Naive thymus-derived CD8-positive, alpha-beta T cell (primary cell): Measurements from ENCODE around the gene LENG9. TPM values are rescaled to one million over a fixed set of nuclear protein-coding genes. Genes with fewer than 3 reads are reported as not detected.
"Not testable (repeated sequence)": the region's sequence is repeated elsewhere in the genome, so short reads cannot be mapped to it uniquely, and the experiment has no call there.

Experiments used
- ATAC-seq, 2 donors: fragments of 150-1000 bp; cut with Tn5 transposase in 1 of 2; sonication (Bioruptor Pico), chemical (Tn5 transposase) in 1 of 2; 1 replicate in 1 of 2; 2 replicates in 1 of 2; pipeline ENCODE4 v1.10.0; 2021; ENCODE audit warnings: mild to moderate bottlenecking in 2 of 2, moderate library complexity in 2 of 2
- POLR2A ChIA-PET: fragments of 350-600 bp; sonication (Branson Sonifier 250); formaldehyde crosslinking; loops from one replicate; lab custom pipeline; 2021; ENCODE audit warnings: antibody characterized with exemption; lab: Charles Lee
- DNase-seq, 10 donors: peaks; one replicate each; pipeline versions ENCODE4 v3.0.0 to v3.0.0-alpha.2; 2020 to 2022
- H3K27ac Mint-ChIP-seq, 10 donors: one replicate each; pipeline ENCODE4 v1.8.0; 2020 to 2022; ENCODE audit warnings: mild to moderate bottlenecking in 10 of 10, mixed read lengths in 10 of 10, moderate library complexity in 4 of 10, inconsistent platforms in 1 of 10
- H3K27me3 Mint-ChIP-seq, 5 donors: one replicate each; pipeline ENCODE4 v1.8.0; 2021 to 2022; ENCODE audit warnings: mixed read lengths in 5 of 5
- H3K36me3 Mint-ChIP-seq, 3 donors: one replicate each; pipeline ENCODE4 v1.8.0; 2020 to 2022; ENCODE audit warnings: mixed read lengths in 3 of 3, mild to moderate bottlenecking in 2 of 3, inconsistent platforms in 1 of 3
- H3K4me1 Mint-ChIP-seq, 4 donors: one replicate each; pipeline ENCODE4 v1.8.0; 2021 to 2022; ENCODE audit warnings: mixed read lengths in 4 of 4
- H3K4me3 Mint-ChIP-seq, 10 donors: one replicate each; pipeline ENCODE4 v1.8.0; 2020 to 2022; ENCODE audit warnings: mild to moderate bottlenecking in 10 of 10, mixed read lengths in 10 of 10, moderate library complexity in 6 of 10, inconsistent platforms in 1 of 10
- H3K9me3 Mint-ChIP-seq, 9 donors: one replicate each; pipeline ENCODE4 v1.8.0; 2020 to 2022; ENCODE audit warnings: mixed read lengths in 9 of 9, mild to moderate bottlenecking in 3 of 9, inconsistent platforms in 1 of 9, moderate library complexity in 1 of 9
- polyA plus RNA-seq, 3 donors: library from polyadenylated mRNA; unstranded; fragments of 300-500 nt; fragmentation: Illumina TruSeq; gene quantifications; one replicate each; pipeline ENCODE4 v1.2.3, GENCODE V29; 2021
- total RNA-seq, 8 experiments: library from RNA in 2 of 8; stranded (reverse) in 2 of 8; gene quantifications; one replicate each; pipeline ENCODE4 v1.2.3 and lab custom pipeline; 2021 to 2026

The LENG9 gene
- total RNA-seq: 1 to 10 TPM; 5.2 to 5.8 TPM
- polyA plus RNA-seq: under 1 TPM in 2 of 3 donors, not detected in 1; 0.22 to 0.36 TPM
- 4.1 to 9.5 (median 4.6) reads per million in 6 experiments for total RNA-seq (lab: John Stamatoyannopoulos, UW)

DNA sequence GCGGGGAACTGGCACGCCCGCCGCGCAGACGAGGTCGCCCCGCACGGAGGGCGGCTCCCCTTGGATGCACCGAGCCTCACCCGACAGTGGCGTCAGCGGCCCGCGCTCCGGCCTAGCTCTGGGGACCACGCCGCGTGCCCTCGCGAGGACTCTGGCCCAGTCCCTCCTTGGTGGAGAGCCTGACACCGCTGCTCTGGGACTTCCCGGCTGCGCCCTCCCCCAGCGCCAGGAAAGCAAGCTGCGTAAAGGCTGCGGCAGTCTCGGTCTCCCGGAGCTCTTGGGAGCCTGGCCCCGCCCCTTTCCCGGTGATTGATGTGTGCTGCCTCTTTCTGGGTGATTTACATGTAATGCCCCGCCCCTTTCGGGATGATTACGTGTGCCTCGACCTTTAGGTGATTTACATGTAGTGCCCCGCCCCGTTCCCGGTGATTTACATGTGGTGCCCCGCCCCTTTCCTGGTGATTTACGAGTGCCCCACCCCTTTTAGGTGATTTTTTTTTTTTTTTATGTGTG lies at the start of gene LENG9:
LENG9 (minus strand) TSS at position 248 of the 513 bp plus-strand sequence. CDS start 252 bp downstream, outside the sequence.
- H3K27me3 Mint-ChIP-seq: peaks cover 0 to 6% (median 3%) of the 10 kb centered on the region in 5 donors
- H3K4me1 Mint-ChIP-seq: peaks cover 19 to 35% (median 30%) of the 10 kb centered on the region in 4 donors
- ATAC-seq (peak; percentile 56 to 66), DNase-seq (peak; percentile 83 to 96 (median 89))
- peak within 1 kb of the TSS; percentile 85 to 97 (median 89) for H3K4me3 Mint-ChIP-seq
- peaks cover 0 to 6% (median 0%) of the 10 kb centered on the region in 9 donors for H3K9me3 Mint-ChIP-seq
- H3K36me3 Mint-ChIP-seq: peaks cover 0 to 31% (median 5%) of the 10 kb centered on the region in 3 donors
- POLR2A ChIA-PET: interaction anchor here (0.7 to 3.8 kb wide), 5 partner anchors 10 to 348 kb away, joined by 3 to 72 read pairs (median 6); partner anchors contain the start of genes LENG8, MBOAT7, PRPF31 and TFPT
- H3K27ac Mint-ChIP-seq: peak within 1 kb of the TSS; percentile 90 to 98 (median 96)

DNA sequence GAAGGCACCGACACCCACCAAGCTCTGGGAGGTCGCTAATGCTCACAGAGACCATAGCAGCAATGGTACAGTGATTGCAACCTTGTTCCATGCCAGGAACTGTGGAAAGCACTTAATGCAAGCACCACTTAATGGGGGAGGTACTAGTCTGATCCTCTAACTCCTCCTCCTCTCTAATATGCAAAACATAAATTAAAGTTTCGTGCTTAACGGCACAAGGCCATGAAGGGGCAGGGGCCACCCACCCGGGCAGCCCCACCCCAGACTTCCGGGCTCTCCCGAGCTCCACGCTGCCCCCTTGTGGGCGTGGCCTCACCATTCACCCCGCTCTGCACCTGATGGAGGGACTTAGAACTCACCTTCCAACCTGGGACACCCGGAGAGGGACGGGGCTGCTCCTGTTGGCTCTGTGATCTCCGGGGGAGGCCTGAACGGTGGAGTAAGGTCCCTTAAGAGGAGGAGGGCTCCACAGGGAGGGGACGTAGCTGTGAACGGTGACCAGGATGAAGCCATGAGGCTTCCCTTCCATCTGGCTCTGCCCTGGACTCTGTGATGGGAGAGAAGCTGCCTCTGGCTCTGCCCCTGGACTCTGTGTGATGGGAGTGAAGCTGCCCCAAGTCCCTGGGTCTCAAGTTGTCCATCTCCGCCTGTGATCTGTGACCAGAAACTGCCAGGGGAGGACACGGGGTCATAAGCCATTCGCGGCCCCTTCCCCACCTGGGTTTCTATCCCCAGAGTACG lies 45.8 kb upstream of the LENG9 start:
- POLR2A ChIA-PET, H3K36me3 Mint-ChIP-seq, H3K9me3 Mint-ChIP-seq, H3K27ac Mint-ChIP-seq, H3K4me3 Mint-ChIP-seq: not testable (repeated sequence)
- DNase-seq: peak in 3 of 10 donors; percentile 10 to 17 (median 13)
- Mint-ChIP-seq H3K4me1 (peaks cover 0 to 22% (median 4%) of the 10 kb centered on the region in 4 donors), H3K27me3 (peaks cover 8 to 59% (median 23%) of the 10 kb centered on the region in 5 donors)
- ATAC-seq: peak; percentile 75 to 87

DNA sequence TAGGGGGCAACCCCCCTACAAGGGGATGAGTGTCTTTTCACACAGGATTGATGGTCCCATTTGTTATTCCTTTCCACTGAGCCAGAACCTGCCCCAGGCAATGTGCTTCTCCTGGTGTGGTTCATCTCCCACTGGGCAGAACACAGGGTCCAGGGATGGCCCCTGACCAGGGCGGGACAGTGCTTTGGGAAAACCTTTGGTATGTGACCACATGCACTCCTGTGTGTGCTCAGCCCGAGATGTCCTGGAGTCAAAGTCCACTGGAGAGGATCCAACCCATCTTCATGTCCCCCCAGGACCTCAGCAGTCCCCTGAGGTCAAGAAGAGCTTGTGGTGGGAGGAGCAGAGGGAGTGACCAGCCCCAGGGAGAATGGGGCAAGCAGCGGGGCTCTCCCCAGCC lies 44.9 kb upstream of the LENG9 start:
- H3K36me3 Mint-ChIP-seq, H3K9me3 Mint-ChIP-seq, DNase-seq, ATAC-seq, POLR2A ChIA-PET, H3K27ac Mint-ChIP-seq: not testable (repeated sequence)
- Mint-ChIP-seq H3K27me3 (peaks cover 9 to 52% (median 21%) of the 10 kb centered on the region in 5 donors), H3K4me3 (peak overlapping the region in 1 of 10 donors; percentile 52), H3K4me1 (peaks cover 0 to 22% (median 4%) of the 10 kb centered on the region in 4 donors)

DNA sequence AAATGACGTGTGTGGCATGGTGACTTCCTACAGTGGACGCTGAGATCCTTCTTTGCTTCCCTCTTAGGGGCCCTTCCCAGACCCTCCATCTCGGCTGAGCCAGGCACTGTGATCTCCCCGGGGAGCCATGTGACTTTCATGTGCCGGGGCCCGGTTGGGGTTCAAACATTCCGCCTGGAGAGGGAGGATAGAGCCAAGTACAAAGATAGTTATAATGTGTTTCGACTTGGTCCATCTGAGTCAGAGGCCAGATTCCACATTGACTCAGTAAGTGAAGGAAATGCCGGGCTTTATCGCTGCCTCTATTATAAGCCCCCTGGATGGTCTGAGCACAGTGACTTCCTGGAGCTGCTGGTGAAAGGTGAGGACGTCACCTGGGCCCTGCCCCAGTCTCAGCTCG lies 44.2 kb upstream of the LENG9 start:
- DNase-seq (no peak), ATAC-seq (no peak)
- Mint-ChIP-seq H3K9me3 (peaks cover 0 to 3% (median 0%) of the 10 kb centered on the region in 9 donors), H3K4me3 (peak overlapping the region in 1 of 10 donors; percentile 33), H3K27me3 (peaks cover 9 to 45% (median 18%) of the 10 kb centered on the region in 5 donors), H3K27ac (peak overlapping the region in 1 of 10 donors; percentile 44), H3K36me3 (no peaks in the 10 kb centered on the region), H3K4me1 (peaks cover 0 to 22% (median 4%) of the 10 kb centered on the region in 4 donors)
- POLR2A ChIA-PET: no interaction called here

DNA sequence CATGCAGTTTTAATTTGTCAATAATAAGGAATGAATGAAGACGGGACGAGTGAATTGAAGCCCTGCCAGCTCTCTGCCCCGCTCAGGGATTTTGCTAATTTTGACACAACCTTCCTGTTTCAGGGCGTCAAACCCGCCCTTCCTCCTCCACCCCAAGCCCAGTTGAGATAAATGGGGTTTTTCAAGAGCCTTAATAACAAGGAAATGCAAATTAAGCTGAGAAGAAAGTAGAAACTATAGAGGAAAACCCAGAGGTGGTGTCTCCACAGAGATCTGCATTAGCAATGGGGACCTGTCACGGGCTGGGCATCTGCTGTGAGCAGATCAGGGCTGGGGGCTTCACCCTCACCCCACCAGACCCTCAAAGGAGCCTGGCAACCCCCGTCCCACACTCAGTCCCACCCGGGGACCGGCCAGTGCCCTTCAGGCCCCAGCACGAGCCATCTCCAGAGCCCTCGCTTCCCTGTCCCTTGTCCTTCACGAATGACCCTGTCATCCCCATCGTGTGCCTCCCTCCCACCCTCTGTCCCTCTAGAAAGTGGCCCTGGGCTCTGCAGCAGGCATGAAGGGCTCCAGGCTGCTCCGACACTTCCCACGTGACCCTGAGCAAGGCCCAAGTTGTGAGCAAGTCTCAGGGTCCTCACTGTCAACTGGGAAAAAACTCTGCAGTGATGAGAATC lies 43.6 kb upstream of the LENG9 start:
- peaks cover 0 to 22% (median 4%) of the 10 kb centered on the region in 4 donors for H3K4me1 Mint-ChIP-seq
- DNase-seq, H3K9me3 Mint-ChIP-seq, H3K36me3 Mint-ChIP-seq, POLR2A ChIA-PET: not testable (repeated sequence)
- ATAC-seq: peak; percentile 24 to 30
- H3K27me3 Mint-ChIP-seq: peaks cover 6 to 44% (median 17%) of the 10 kb centered on the region in 5 donors
- peak overlapping the region in 2 of 10 donors; percentile 18 to 65 for H3K4me3 Mint-ChIP-seq
- peak overlapping the region in 1 of 10 donors; percentile 17 for H3K27ac Mint-ChIP-seq

DNA sequence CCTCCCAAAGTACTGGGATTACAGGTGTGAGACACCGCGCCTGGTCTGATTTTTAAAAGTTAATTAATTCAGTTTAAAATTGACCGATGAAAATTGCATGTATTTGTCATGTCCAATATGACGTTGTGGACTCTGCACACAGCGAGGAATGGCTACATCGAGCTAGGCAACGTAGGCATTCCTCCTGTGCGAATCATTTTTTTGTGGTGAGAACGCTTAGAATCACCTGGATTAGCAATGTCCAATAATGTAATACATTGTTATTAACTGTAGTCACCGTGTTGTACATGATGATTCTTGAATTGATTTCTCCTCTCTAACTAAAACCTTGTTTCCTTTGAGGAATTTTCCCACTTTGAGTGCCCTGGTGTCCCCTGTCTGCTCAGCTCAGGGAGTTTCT lies 42.5 kb upstream of the LENG9 start:
- DNase-seq (no peak), ATAC-seq (no peak)
- Mint-ChIP-seq H3K27me3 (peaks cover 6 to 42% (median 19%) of the 10 kb centered on the region in 5 donors), H3K27ac (peak overlapping the region in 1 of 10 donors; percentile 84), H3K4me3 (peak overlapping the region in 2 of 10 donors; percentile 16 to 65), H3K4me1 (peaks cover 0 to 22% (median 4%) of the 10 kb centered on the region in 4 donors), H3K36me3 (no peaks in the 10 kb centered on the region), H3K9me3 (peaks cover 0 to 3% (median 0%) of the 10 kb centered on the region in 9 donors)
- POLR2A ChIA-PET: no interaction called here

DNA sequence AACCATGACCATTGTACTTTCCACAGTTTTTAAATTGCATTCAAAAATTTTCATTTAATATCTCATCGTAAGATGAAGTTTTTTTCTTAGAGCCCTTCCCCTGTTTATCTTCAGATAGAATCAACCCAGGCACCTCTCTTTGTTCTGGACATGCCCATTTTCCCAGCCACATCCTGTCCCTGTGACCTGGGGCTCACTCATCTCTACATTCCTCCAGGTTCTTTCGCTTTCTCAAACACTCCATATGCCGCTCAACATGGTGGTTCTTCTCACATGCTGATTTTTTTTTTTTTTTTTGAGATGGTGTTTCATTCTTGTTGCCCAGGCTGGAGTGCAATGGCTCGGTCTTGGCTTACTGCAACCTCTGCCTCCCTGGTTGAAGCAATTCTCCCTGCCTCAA lies 42.0 kb upstream of the LENG9 start:
- ATAC-seq, H3K9me3 Mint-ChIP-seq, POLR2A ChIA-PET, H3K27ac Mint-ChIP-seq, DNase-seq, H3K4me3 Mint-ChIP-seq, H3K36me3 Mint-ChIP-seq: not testable (repeated sequence)
- H3K27me3 Mint-ChIP-seq: peaks cover 7 to 46% (median 22%) of the 10 kb centered on the region in 5 donors
- H3K4me1 Mint-ChIP-seq: peaks cover 0 to 22% (median 4%) of the 10 kb centered on the region in 4 donors

DNA sequence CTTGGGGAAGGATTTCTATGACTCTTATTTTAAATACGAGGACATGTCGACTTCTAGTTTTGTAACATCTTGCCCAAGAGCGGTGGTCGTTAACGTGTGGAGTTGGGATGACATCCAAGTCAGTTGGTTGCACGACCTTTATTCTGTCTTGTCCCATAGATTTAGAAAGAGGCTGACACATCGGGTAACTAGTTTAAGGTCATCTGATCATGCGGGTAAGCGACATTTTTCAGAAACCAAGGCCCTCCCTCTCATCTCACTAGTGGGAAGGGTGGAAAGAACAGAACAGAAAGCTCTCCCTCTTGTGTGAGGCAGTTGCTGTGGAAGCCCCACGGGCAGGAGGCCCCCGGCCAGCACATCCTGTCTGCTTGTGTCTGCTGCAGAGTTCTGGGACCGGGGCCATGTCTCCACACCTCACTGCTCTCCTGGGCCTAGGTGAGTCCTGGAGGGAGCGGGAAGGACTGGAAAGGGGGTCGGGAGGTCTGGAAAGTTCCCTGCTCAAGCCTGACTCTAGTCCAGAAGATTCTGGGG lies 39.0 kb upstream of the LENG9 start, which contains the start of gene LAIR2:
LAIR2 (plus strand) TSS at position 314 of the 531 bp plus-strand sequence; CDS start at position 402, 88 bp downstream.
- DNase-seq (no peak), ATAC-seq (no peak)
- Mint-ChIP-seq H3K4me3 (peak within 1 kb of the TSS in 1 of 10 donors; percentile 22), H3K36me3 (no peaks in the 10 kb centered on the region), H3K4me1 (peaks cover 5 to 26% (median 13%) of the 10 kb centered on the region in 4 donors), H3K27ac (no peak within 1 kb of the TSS), H3K27me3 (peaks cover 9 to 54% (median 27%) of the 10 kb centered on the region in 5 donors), H3K9me3 (peaks cover 0 to 3% (median 0%) of the 10 kb centered on the region in 9 donors)
- POLR2A ChIA-PET: no interaction called here

DNA sequence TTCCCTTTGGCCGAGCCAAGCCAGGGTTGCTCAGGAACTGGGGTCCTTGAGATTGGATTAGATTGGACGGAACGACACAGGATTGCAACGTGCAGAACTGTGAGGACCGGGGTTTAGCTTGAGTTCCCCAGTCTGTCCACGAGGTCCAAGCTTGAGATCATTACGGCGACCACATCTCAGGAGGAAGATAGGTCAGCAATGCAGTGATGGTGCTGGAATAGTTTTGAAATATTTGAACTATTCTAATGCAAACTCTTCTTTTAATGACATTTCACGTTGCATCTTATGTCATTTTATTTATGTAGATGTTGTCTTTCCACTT lies 34.8 kb upstream of the LENG9 start:
- H3K4me3 Mint-ChIP-seq: peak overlapping the region in 3 of 10 donors; percentile 19 to 31 (median 29)
- not testable (repeated sequence) for ATAC-seq

DNA sequence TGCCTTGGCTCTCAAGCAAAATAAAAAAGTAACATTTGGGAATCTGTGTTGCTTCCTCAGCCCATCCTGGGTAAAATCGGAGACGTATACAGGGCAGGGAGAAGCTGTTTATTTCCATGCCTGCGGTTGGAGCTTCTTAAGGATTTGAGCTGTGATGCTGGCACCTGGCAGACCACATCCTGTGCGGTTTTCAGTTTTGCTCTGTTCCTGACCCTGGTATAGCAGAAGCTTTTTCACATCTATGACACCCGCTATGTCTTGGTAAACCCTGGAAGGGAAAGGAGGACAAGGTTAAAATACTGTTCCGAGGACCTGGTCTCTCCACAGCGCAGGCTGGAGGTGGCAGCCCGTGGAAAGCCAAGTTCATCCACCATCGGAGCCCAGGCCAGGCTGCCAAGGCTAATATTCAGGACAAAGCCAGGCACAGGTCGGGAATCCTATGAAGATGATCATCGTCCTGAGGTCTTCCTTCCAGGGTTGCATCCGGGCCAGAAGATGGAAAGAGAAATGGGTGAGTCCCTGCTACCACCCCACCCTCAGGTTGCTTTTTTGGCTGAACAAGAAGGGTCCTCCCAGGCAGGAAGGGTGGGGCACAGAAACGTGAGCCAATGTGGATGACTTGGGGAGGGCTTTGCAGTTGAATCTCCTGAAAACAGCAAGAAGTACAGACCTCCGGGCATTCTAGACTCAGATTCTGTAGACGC lies 34.3 kb upstream of the LENG9 start:
- peaks cover 6 to 18% (median 14%) of the 10 kb centered on the region in 4 donors for H3K4me1 Mint-ChIP-seq
- H3K9me3 Mint-ChIP-seq, POLR2A ChIA-PET, H3K36me3 Mint-ChIP-seq, DNase-seq: not testable (repeated sequence)
- H3K27me3 Mint-ChIP-seq: peaks cover 14 to 52% (median 34%) of the 10 kb centered on the region in 5 donors
- peak; percentile 86 to 88 for ATAC-seq
- peak overlapping the region in 2 of 10 donors; percentile 3 to 27 for H3K27ac Mint-ChIP-seq
- H3K4me3 Mint-ChIP-seq: peak overlapping the region in 7 of 10 donors; percentile 19 to 61 (median 51)

More for the DNA sequence above, 34.8 kb upstream of the LENG9 start:
- H3K27ac Mint-ChIP-seq, H3K9me3 Mint-ChIP-seq, H3K36me3 Mint-ChIP-seq, POLR2A ChIA-PET, DNase-seq: not testable (repeated sequence)
- H3K27me3 Mint-ChIP-seq: peaks cover 10 to 47% (median 31%) of the 10 kb centered on the region in 5 donors
- peaks cover 6 to 18% (median 14%) of the 10 kb centered on the region in 4 donors for H3K4me1 Mint-ChIP-seq

DNA sequence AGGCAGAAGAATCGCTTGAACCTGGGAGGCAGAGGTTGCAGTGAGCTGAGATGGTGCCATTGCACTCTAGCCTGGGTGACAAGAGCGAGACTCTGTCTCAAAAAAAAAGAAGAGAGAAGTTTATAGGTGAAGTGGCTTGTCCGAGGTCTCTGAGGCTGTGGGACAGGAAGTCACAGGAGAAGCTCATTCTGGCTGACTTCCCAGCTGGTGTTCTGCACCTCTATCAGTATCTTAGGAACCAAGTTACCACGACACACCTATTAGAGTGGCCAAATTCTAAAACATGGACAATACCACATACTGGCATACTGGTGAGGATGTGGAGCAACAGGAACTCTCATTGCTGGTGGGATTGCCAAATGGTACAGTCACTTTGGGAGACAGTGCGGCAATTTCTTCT lies 31.7 kb upstream of the LENG9 start:
- H3K36me3 Mint-ChIP-seq, H3K27ac Mint-ChIP-seq, POLR2A ChIA-PET, DNase-seq, H3K4me3 Mint-ChIP-seq, H3K9me3 Mint-ChIP-seq: not testable (repeated sequence)
- Mint-ChIP-seq H3K4me1 (peaks cover 7 to 18% (median 14%) of the 10 kb centered on the region in 4 donors), H3K27me3 (peaks cover 14 to 55% (median 31%) of the 10 kb centered on the region in 5 donors)
- peak in 1 of 2 donors; percentile 57 for ATAC-seq
